HepG2 (cell line): ENCODE measurements around the gene VAC14.
A peak's percentile ranks its signal among the peaks of the same experiment; 100 is the strongest.

Source experiments
- CTCF ChIP-seq: sonication (generic); formaldehyde crosslinking; IDR thresholded peaks from 2 replicates; pipeline ENCODE4 v1.5.0; 2020; ENCODE audit warnings: mild to moderate bottlenecking, missing genetic modification reagents, moderate library complexity
- FOSL1 ChIP-seq: sonication (generic); formaldehyde crosslinking; IDR thresholded peaks from 2 replicates; pipeline ENCODE4 v1.9.0; 2021; ENCODE audit warnings: missing genetic modification reagents, borderline replicate concordance
- HCFC1 ChIP-seq: fragments of 150-350 bp; IDR thresholded peaks from 2 replicates; pipeline ENCODE4 v1.6.1; 2014; ENCODE audit warnings: low read depth, low read length
- JUNB ChIP-seq: sonication (generic); formaldehyde crosslinking; IDR thresholded peaks from 2 replicates; pipeline ENCODE4 v1.8.0; 2022; ENCODE audit warnings: missing genetic modification reagents, mild to moderate bottlenecking, borderline replicate concordance
- TAF1 ChIP-seq: sonication (generic); formaldehyde crosslinking; IDR thresholded peaks from 2 replicates; pipeline ENCODE4 v1.4.0; 2020; ENCODE audit warnings: missing genetic modification reagents
- YEATS2 ChIP-seq: sonication (generic); formaldehyde crosslinking; IDR thresholded peaks from 2 replicates; pipeline ENCODE4 v1.4.0; 2020; ENCODE audit warnings: missing genetic modification reagents, borderline replicate concordance
- ZNF263 ChIP-seq: sonication (generic); formaldehyde crosslinking; IDR thresholded peaks from 2 replicates; pipeline ENCODE4 v1.4.0; 2020; ENCODE audit warnings: missing genetic modification reagents

DNA sequence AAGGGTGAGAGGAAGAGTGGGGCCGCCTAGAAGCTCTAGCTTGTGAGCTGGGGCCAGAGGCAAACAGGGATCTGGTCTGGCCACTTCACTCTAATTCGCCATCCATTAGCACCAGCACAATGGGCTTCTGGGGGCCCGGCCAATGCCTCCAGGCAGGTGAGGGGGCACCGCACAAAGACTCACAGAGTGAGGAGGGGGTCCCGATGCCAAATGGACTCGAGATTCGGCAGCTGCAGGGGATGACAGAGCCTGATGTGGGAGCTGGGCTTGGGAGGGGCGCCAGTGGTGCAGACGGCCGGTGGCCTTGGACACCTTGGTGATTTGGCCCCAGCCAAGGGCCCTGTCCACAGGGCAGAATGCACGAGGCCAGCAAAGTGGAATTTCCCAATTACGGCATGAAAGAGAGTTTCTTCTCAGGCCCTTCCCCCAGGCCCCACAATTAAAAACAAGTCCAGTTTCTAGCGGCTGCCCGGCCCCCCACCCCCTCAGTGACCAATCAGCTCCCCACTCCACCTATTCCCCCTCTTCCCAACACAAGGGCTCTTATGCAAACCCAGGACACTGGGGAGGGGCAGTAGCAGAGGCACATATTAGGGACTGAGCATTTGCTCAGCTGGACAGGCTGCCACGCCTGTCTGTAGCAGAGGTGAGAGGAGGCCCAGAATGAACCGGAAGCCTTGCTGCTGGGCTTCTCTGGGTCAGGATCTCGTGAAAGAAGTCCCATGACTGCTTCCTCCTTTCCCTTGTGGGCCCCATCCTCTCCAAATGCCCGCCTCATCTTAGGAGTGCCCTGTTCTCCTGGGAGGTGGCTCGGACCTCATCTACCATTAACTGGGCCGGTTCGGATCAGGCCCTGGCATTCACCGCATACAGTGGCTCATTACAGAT lies 75.7 kb downstream of the VAC14 start:
- TF ChIP-seq TAF1 (peak; percentile 81; the same call in 1 of the 2 replicates), JUNB (CRISPR knock-in tag) (no peak), YEATS2 (CRISPR knock-in tag) (peak; percentile 40), FOSL1 (CRISPR knock-in tag) (no peak; the same call in 1 of the 2 replicates), CTCF (no peak), ZNF263 (peak; percentile 11; the same call in 1 of the 2 replicates), HCFC1 (no peak)
